Measurements from ENCODE around the gene PRLH.
"Not testable (repeated sequence)": the region's sequence is repeated elsewhere in the genome, so short reads cannot be mapped to it uniquely, and the experiment has no call there.

PRLH gene

DNA sequence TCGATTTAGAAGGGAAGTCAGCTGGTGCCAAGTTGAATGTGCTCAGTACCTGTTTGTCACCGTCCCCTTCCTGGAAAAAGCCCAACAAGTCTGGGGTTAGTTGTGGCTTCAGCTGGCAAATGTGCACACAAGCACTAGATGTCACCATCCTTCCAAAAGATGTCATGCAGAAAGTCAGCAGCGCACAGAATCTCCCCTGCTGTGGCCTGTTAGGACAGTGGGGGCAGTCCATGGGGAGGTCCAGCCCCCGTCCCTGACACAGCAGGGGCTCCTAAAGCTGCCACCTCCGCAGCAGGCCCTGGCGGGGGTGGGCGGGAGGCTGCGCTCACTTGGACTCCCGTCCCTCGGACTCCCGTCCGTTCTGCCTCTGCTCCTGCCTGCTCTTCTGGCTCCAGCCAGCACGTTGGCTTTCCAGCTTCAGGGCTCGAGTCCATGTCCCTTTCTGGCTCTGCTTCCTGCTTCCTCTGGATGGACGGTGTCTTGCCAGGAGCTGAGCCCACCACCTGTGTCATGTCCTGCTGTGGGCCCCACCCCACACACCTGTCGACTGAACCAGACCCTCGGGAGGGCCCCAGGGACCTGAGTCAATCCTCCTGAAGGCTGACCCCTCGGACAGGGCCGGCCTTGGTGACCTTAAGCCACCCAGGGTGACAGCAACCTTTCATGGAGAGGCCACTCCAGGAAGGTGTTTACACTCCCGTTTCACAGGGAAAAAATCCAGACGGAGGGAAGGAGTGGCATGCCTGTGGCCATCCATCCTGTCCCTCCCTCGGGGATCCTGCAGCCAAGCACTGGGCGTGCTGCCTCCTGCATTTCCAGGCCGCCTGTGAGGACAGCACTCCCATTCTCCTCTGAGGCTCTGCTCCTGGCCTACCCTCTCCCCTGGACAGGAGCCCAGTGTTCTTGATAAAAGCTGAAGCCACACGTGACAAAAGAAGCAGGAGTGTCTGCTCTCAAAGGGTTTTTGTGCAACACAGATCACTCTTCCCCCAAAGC is 15.7 kb downstream of the PRLH start:
- peak in 1 of 2 donors; percentile 28 for DNase-seq (ENCODE audit: low read depth in 2 of 2)

GRCh38 chr2:237583385-237584295 is 17.3 kb downstream of the PRLH start:
- no peak for DNase-seq (ENCODE audit: low read depth in 2 of 2)

DNA sequence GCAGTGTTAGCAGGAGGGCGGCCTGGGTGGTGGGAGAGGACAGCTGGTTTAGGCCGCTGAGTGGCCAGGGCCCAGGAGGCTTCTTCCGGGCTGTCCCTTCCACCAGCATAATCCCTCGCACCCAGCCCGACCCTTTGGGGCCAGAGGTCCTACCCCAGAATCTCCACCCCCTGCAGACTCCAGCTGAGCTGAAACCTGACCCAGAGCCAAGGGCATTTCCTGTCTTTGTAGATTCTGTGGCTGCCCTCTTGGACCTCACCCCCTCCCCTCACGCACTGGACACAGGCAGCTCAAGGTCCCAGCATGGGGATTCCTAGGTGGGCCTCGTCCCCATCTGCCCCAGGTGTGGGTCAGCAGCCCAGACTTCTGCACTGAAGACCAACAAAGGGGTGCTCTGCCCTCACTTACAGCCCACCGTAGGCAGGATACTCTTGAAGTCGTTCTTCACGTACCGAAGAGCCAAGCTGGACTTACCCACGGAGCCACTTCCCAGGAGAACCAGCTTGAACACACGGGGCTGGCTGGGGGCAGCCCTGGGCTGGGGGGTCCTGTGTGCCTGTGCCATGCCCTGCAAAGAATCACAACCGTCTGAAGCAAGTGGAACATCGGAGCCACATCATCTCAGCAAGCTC is 19.3 kb downstream of the PRLH start:
- DNase-seq (ENCODE audit: low read depth in 2 of 2), result no peak

GRCh38 chr2:237588044-237588696 is 21.8 kb downstream of the PRLH start:
- no peak for DNase-seq (ENCODE audit: low read depth in 2 of 2)

GRCh38 chr2:237590272-237591140 is 24.1 kb downstream of the PRLH start, which contains the start of gene RAB17:
Gene RAB17, minus strand, starts transcription at chr2:237590734. Its CDS starts 4,580 bp downstream, at chr2:237586154.
- DNase-seq (ENCODE audit: low read depth in 2 of 2), result no peak

DNA sequence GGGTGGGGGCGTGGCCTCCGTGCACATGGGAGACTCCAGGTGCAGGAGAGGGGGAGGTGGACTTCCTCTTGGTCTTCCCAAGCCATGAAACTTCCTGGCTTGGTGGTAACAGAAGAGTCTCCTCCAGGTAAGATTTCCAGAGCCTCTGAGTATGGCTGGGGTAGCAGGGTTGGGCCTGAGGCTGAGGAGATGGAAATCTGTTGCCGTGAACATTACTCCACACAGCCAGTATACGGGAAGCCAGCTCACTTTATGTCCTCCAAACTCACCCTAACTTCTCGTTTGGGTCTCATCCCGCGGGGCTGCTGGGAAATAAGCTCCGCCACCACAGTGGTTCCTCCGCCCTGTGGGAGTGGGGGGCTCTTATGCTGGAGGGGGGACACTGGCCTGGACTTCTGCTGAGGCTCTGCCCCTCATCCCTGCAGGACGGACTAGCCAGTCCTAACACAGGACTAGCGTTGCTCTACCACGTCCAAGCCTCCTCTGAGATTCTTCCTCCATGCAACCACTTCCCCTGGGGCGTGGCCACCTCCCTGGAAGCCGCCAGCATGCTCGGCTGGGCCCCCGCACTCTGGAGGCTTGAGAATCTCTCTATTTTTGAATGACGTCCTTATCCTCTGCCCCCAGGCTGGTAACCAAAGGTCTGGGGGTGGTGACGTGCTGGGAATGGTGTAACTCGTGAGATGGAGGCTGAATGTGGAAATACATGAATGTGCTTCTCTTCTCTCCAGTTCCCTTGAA is 24.9 kb downstream of the PRLH start:
- DNase-seq (ENCODE audit: low read depth in 2 of 2), result no peak

GRCh38 chr2:237592425-237592980 is 26.1 kb downstream of the PRLH start:
- no peak for DNase-seq (ENCODE audit: low read depth in 2 of 2)

DNA sequence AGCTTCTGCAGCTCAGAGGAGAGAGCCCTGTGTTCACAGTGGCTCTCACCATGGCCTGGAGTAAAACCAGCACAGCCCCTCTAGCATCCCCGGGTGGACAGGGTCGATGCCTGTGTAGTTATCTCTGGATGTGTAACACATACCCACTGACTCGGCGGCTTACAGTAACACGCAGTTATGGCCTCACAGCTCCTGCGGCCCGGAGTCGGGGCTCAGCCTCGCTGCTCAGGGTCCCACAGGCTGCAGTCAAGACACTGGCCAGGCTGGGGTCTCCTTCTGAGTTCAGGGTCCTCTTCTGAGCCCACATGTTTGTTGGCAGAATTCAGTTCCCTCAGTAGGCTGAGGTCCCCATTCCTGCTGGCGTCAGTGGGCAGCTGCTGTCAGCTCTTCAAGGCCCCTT is 26.7 kb downstream of the PRLH start:
- no peak for DNase-seq (ENCODE audit: low read depth in 2 of 2)

GRCh38 chr2:237593596-237594320 is 27.4 kb downstream of the PRLH start:
- DNase-seq (ENCODE audit: low read depth in 2 of 2), result no peak

- no peak for DNase-seq (ENCODE audit: low read depth in 2 of 2)
These were observed 28.1 kb downstream of the PRLH start for GRCh38 chr2:237594514-237594871.

DNA sequence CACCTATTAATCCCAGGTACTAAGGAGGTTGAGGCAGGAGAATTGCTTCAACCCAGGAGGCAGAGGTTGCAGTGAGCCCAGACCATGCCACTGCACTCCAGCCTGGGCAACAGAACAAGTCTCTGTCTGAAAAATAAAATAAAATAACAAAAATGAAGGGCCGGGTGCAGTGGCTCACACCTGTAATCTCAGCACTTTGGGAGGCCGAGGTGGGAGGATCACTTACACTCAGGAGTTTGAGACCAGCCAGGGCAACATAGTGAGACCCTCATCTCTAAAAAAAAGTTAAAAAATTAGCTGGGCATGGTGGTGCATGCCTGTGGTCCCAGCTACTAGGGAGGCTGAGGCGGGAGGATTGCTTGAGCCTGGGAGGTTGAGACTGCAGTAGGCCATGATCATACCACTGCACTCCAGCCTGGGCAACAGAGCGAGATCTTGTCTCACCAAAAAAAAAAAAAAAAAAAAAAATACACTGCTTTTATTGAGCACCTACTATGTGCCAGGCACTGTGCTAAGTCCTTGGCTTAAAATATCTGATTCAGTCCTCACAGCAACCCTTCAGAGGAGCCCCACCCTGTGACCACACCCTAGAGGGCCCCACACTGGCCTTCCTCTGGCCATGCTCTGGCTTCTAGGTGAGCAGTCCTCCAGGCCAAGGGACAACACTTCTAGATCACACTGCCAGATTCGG is 29.6 kb downstream of the PRLH start:
- DNase-seq (ENCODE audit: low read depth in 2 of 2), result not testable (repeated sequence)

- DNase-seq (ENCODE audit: low read depth in 2 of 2), result no peak
These were observed 30.3 kb downstream of the PRLH start for GRCh38 chr2:237596520-237597195.

GRCh38 chr2:237597196-237598145 is 31.1 kb downstream of the PRLH start:
- no peak for DNase-seq (ENCODE audit: low read depth in 2 of 2)

GRCh38 chr2:237598468-237599208 is 32.3 kb downstream of the PRLH start:
- no peak for DNase-seq (ENCODE audit: low read depth in 2 of 2)

DNA sequence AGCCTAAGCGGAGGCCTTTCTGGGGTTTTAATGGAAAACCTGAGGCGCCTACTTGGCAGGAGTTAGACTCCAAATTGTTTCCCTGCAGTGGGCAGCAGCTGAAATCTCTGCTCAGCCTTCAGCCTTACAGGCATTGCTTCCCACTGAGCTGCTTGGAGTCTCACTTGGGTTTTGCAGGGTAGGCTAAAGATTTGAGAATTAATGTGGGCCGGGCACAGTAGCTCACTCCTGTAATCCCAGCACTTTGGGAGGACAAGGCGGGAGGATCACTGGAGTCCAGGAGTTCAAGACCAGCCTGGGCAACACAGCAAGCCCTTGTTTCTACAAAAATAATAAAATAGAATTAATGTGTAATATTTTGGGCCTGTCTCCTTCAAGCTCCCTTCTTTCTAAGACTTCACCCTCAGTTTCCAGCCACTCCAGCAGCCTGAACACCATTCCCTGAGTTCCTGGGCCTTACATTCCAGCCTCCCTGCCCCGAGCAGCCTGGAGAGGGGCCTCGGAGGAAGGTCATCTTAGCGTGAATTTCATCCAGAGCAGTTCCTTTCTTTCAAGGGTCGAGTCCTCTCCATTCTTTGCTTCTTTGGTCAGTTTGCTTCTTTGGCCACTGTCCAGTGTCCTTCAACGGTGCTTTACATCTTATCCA is 33.2 kb downstream of the PRLH start:
- no peak for DNase-seq (ENCODE audit: low read depth in 2 of 2)
